ENCODE data around the gene PPFIA1.

The PPFIA1 gene

GRCh38 chr11:70299636-70300035 lies 29.1 kb downstream of the PPFIA1 start:
- no peak for DNase-seq (ENCODE audit: low read depth)
- no peak overlapping the region for H3K4me3 ChIP-seq (ENCODE audit: control insufficient read depth, low read depth, low read length)
- no peak for TF ChIP-seq CTCF (conservative IDR thresholded peaks at IDR 0.05; ENCODE audit: control insufficient read depth, insufficient read depth, low read depth, low read length)

DNA sequence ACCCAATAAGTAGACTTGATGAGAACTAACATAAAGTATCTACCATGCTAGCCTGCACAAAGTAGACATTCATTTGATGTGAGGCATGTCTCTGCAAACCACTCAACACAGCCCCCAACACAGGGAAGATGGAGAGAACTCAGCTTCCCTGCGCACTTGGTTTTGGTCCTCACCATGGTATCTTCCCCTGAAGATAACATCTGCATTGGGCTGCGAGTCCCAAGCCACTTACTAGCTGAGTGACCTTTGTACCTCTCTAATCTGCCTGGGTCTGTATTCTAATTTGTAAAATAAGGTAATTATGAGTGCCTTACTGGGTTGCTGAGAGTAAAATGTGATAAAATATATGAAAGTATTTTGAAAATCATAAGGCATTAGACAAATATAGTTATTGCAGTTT lies 30.7 kb downstream of the PPFIA1 start:
- DNase-seq (ENCODE audit: low read depth), result no peak
- no peak for TF ChIP-seq CTCF (conservative IDR thresholded peaks at IDR 0.05; ENCODE audit: control insufficient read depth, insufficient read depth, low read depth, low read length)
- no peak overlapping the region for H3K4me3 ChIP-seq (ENCODE audit: control insufficient read depth, low read depth, low read length)

GRCh38 chr11:70301721-70302418 lies 31.4 kb downstream of the PPFIA1 start:
- H3K4me3 ChIP-seq (ENCODE audit: control insufficient read depth, low read depth, low read length), result no peak overlapping the region
- DNase-seq (ENCODE audit: low read depth), result no peak
- TF ChIP-seq CTCF (conservative IDR thresholded peaks at IDR 0.05; ENCODE audit: control insufficient read depth, insufficient read depth, low read depth, low read length), result no peak

GRCh38 chr11:70302419-70302752 lies 31.9 kb downstream of the PPFIA1 start:
- TF ChIP-seq CTCF (conservative IDR thresholded peaks at IDR 0.05; ENCODE audit: control insufficient read depth, insufficient read depth, low read depth, low read length), result no peak
- no peak for DNase-seq (ENCODE audit: low read depth)
- no peak overlapping the region for H3K4me3 ChIP-seq (ENCODE audit: control insufficient read depth, low read depth, low read length)

GRCh38 chr11:70303070-70303469 lies 32.6 kb downstream of the PPFIA1 start:
- no peak overlapping the region for H3K4me3 ChIP-seq (ENCODE audit: control insufficient read depth, low read depth, low read length)
- TF ChIP-seq CTCF (conservative IDR thresholded peaks at IDR 0.05; ENCODE audit: control insufficient read depth, insufficient read depth, low read depth, low read length), result no peak
- peak; percentile 87 for DNase-seq (ENCODE audit: low read depth)

DNA sequence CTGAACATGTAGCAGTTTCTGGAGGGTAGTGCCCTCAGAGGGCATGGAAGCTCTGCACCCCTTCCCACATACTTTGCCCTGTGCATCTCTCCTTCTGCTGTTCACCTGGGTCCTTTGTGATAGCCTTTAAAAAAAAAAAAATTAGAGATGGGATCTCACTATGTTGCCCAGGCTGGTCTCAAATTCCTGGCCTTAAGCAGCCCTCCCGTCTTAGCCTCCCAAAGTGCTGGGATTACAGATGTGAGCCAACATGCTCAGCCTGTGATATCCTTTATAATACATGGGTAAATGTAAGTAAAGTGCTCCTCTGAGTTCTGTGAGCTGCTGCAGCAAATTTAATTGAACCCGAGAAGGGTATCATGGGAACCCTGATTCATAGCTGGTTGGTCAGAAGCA lies 33.7 kb downstream of the PPFIA1 start:
- no peak overlapping the region for H3K4me3 ChIP-seq (ENCODE audit: control insufficient read depth, low read depth, low read length)
- no peak for DNase-seq (ENCODE audit: low read depth)
- TF ChIP-seq CTCF (conservative IDR thresholded peaks at IDR 0.05; ENCODE audit: control insufficient read depth, insufficient read depth, low read depth, low read length), result no peak

GRCh38 chr11:70305501-70305900 lies 35.0 kb downstream of the PPFIA1 start:
- no peak for DNase-seq (ENCODE audit: low read depth)
- no peak for TF ChIP-seq CTCF (conservative IDR thresholded peaks at IDR 0.05; ENCODE audit: control insufficient read depth, insufficient read depth, low read depth, low read length)
- no peak overlapping the region for H3K4me3 ChIP-seq (ENCODE audit: control insufficient read depth, low read depth, low read length)
